ENCODE data around the gene EIF4G3.

DNA sequence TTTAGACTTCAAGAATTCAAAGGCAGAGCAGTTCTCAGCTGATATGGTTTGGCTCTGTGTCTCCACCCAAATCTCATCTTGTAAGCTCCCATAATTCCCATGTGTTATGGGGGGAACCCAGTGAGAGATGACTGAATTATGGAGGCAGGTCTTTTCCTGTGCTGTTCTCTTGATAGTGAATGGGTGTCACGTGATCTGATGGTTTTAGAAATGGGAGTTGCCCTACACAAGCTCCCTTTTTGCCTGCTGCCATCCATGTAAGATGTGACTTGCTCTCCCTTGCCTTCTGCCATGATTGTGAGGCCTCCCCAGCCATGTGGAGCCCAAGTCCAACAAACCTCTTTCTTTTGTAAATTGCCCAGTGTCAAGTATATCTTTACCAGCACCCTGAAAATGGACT is 146.5 kb downstream of the EIF4G3 start:
- TF ChIP-seq, protein P1, sequence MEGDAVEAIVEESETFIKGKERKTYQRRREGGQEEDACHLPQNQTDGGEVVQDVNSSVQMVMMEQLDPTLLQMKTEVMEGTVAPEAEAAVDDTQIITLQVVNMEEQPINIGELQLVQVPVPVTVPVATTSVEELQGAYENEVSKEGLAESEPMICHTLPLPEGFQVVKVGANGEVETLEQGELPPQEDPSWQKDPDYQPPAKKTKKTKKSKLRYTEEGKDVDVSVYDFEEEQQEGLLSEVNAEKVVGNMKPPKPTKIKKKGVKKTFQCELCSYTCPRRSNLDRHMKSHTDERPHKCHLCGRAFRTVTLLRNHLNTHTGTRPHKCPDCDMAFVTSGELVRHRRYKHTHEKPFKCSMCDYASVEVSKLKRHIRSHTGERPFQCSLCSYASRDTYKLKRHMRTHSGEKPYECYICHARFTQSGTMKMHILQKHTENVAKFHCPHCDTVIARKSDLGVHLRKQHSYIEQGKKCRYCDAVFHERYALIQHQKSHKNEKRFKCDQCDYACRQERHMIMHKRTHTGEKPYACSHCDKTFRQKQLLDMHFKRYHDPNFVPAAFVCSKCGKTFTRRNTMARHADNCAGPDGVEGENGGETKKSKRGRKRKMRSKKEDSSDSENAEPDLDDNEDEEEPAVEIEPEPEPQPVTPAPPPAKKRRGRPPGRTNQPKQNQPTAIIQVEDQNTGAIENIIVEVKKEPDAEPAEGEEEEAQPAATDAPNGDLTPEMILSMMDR (IDR thresholded peaks at IDR 0.05; ENCODE audit: insufficient read depth, low read length, poor library complexity, severe bottlenecking) = no peak
- TF ChIP-seq EZH2phosphoT487 (conservative IDR thresholded peaks at IDR 0.05; ENCODE audit: low read length) = no peak
